HG03442 (cell line): ENCODE results near the gene AGAP2.
"Not testable (repeated sequence)": the region's sequence is repeated elsewhere in the genome, so short reads cannot be mapped to it uniquely, and the experiment has no call there.

Experiments
- ATAC-seq: cut with Tn5 transposase; IDR thresholded peaks from one replicate; pipeline ENCODE4 v1.9.1; 2021; ENCODE audit warnings: mild to moderate bottlenecking, moderate library complexity; ENCODE audit not compliant: unreplicated experiment

The AGAP2 gene

DNA sequence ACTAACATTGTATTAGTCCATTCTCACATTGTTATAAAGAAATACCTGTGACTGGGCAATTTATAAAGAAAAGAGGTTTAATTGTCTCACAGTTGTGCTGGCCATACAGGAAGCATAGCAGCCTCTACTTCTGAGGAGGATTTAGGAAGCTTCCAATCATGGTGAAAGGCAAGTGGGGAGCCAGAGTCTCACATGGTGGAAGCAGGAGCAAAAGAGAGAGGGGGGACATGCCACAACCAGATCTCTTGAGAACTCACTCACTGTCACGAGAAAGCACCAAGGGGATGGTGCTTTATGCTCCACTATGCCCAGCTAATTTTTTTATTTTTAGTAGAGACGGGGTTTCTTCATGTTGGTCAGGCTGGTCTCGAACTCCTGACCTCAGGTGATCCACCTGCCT lies 31.3 kb downstream of the AGAP2 start:
- no peak for ATAC-seq

DNA sequence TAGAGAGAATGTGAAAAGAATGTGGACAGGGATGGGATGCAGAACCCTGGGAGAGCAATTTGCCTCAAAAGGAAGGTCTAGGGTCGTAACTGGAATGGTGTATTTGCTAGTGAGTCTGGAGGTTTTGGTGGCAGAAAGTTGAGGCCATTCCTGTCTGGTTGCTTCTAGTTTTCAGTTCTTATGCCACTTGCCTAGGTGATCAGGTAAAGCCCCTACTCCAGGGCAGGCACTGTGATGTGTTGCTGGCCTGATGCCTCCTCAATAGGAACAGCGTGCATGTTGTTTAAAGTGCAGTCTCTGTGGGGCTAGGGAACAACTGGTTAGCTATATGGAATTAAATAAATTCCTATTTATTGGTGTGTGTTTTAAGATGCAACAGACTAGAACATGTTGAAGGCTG lies 38.2 kb downstream of the AGAP2 start:
- ATAC-seq = no peak

DNA sequence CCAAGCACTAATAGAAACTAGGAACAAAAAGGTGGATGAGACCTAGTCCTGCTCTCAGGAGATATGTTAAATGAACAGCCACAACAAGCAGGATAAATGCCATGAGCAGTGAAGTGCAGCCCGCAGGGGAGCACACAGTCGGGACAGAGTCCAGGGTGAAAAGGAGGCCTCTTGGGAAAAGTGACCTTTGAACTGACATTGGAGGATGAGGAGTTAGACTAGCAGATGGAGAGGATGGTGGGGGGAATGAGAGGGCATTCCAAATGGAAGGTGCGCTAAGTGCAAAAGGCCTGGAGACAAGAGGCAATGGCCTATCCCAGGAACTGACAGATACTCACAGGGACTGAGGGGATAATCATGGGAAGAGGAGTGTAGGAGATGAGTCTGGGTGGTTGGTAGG lies 40.1 kb downstream of the AGAP2 start:
- ATAC-seq = no peak

DNA sequence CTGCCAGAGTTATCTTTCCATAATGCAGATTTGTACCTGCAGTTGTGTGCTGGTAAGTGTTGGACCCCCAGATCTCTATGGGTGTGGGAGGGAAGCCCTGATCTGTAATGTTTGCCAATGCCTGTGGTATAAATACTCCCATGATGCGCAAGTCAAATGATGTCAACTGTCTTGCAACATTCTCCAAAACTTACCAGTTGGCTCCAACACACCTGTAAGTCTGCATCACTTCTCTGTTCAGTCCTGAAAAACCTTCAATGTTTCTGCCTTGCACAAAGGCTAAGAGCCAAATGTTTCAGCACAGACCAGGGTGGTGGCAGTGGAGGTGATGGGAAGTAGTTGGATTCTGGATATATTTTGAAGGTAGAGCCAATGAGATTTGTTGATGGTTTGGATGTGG lies 41.5 kb downstream of the AGAP2 start:
- no peak for ATAC-seq

DNA sequence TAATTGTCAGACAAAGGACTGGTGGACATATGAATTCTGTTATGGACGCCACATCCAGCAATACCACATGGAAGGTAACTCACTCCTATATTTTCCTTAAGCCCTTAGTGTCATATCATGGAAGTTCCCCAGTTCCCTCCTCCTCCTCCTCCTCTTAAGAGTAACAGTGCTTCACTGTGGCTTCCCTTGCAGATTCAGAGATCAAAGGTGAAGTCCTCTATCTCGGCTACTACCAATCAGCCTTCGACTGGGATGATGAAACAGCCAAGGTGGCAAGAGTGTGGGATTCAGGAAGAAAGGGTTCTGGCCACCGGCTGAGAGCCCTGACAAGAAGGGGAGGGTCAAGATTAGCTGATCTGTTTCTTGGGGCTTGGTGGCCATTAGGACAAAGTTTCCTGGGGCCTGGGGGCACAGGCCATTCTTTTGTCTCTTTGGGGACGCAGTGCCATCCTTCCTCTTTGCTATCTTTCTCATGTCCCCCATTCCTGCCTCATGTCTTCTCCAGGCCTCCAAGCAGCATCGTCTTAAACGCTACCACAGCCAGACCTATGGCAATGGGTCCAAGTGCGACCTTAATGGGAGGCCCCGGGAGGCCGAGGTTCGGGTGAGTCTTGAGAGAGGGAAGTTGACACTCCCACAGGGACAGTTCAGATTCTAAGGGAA lies 42.6 kb downstream of the AGAP2 start:
- ATAC-seq = no peak

DNA sequence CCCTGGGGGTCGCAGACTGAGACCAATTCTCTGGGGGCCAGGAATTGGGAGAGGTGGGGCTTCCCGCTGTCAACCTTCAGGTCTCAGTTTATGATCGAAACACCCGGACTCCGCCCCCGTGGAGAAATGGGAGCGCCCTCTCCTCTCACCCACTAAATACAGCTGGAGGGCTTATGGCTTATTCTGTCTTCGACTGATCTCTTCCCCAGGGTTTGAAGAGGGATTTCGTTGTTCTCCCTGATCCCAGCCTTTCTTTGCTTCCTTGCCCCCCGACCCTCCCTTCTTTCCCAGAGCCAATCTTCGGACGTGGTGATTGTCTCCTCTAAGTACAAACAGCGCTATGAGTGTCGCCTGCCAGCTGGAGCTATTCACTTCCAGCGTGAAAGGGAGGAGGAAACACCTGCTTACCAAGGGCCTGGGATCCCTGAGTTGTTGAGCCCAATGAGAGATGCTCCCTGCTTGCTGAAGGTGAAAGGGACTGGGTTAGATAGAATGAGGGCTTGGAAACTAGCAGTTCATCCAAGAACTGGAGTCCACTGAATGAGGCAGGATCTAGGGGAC lies 44.0 kb downstream of the AGAP2 start:
- ATAC-seq = no peak

DNA sequence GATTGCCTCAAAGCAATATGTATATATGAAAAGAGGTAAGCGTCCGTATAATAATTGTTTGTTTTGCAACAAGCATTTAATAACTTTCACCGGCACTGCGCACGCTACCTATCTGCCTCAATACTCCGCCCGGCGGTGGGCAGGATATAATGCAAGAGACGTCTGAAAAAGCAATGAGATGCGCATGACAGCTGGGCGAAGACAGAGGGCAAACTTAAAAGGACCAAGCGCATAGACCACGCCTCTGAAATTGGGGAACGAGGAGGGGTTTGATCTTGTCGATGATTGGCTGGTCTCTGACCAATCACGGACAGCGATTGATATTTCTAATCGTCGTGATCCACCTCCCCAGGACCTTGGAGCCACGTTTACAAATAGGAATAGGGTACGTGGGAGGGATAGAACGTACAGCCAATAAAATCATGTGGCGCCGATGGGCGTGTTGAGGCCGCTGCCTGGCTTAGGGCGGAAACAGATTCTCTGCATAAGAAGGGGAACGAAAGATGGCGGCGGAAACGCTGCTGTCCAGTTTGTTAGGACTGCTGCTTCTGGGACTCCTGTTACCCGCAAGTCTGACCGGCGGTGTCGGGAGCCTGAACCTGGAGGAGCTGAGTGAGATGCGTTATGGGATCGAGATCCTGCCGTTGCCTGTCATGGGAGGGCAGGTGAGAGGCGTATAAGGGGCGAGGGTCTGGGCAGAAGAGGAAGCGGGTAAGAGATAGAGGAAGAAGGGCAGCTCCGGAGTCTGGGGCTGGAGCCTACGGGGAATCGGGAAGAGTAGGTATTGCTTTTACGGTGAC lies 44.7 kb downstream of the AGAP2 start, which contains the start of gene OS9:
Gene OS9, plus strand, starts transcription at position 474 of the 800 bp plus-strand sequence. Its CDS starts 30 bp downstream, at position 504.
- peak; percentile 95 for ATAC-seq

DNA sequence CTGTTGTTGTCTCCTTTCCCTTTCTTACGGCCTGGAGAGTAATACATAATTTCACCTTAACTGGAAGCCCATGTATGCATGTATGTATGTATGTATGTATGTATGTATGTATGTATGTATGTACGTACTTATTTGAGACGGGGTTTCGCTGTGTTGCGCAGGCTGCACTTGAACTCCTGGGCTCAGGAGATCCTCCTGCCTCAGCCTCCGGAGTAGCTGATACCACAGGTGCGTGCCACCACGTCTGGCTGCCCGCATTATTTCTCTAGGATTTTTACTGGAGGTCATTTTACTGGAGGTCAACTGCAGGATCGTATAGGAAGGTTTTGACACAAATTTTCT lies 45.3 kb downstream of the AGAP2 start:
- no peak for ATAC-seq

DNA sequence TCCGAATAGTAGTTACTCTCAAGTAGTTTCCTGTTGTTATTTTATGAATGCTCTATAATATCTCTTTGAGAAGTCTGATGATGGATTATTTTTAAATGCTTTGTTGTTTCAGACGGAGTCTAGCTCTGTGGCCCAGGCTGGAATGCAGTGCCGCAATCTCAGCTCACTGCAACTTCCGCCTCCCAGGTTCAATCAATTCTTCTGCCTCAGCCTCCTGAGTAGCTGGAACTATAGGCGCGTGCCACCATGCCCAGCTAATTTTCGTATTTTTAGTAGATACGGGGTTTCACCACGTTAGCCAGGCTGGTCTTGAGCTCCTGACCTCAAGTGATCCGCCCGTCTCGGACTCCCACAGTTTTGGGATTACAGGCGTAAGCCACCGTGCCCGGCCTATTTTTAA lies 46.0 kb downstream of the AGAP2 start:
- no peak for ATAC-seq

DNA sequence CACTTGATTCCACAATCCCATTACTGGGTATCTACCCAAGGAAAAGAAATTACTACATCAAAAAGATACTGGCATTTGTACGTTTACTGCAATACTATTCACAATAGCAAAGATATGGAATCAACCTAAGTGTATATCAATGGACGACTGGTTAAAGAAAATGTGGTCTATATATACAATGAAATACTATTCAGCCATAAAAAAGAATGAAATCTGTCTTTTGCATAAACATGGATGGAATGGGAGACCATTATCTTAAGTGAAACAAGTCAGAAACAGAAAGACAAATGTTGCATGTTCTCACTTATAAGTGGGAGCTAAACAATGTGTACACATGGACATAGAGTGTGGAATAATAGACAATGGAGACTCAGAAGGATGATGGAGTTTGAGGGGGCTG lies 49.6 kb downstream of the AGAP2 start:
- no peak for ATAC-seq

DNA sequence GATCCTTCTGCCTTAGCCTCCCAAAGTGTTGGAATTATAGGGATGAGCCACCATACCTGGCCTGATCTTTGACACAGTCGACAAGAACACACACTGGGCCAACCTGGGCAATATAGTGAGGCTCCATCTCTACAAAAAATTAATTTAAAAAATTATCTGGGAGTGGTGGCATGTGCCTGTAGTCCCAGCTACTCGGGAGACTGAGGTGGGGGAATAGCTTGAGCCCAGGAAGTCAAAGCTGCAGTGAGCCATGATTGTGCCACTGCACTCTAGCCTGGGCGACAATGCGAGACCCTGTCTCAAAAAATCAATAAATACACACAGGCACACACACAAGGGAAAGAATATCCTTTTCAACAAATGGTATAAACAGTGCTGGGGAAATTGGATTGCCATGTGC lies 50.7 kb downstream of the AGAP2 start:
- ATAC-seq = no peak

DNA sequence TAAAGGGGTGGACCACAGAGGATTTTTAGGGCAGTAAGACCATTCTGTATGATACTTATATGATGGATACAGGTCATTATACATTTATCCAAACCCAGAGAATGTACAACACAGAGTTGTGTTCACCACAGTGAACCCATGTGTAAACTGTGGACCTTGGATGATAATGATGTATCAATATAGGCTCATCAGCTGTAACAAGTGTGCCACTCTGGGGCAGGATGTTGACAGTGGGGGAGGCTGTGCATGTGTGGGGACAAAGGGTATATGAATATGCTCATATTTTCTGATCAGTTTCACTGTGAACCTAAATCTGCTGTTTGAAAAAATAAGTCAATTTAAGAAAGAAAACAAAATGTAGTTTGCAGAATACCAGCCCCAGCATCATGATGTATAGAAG lies 58.8 kb downstream of the AGAP2 start:
- ATAC-seq = no peak

DNA sequence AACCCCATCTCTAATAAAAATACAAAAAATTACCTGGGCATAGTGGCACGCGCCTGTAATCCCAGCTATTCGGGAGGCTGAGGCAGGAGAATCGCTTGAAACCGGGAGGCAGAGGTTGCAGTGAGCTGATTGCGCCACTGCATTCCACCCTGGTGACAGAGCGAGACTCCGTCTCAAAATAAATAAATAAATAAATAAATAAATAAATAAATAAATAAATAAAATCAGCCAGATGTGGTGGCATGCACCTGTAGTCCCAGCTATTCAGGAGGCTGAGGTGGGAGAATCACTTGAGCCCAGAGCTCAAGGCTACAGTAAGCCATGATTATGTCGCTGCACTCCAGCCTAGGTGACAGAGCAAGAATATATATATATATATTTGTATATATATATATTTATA lies 60.6 kb downstream of the AGAP2 start:
- ATAC-seq = not testable (repeated sequence)

DNA sequence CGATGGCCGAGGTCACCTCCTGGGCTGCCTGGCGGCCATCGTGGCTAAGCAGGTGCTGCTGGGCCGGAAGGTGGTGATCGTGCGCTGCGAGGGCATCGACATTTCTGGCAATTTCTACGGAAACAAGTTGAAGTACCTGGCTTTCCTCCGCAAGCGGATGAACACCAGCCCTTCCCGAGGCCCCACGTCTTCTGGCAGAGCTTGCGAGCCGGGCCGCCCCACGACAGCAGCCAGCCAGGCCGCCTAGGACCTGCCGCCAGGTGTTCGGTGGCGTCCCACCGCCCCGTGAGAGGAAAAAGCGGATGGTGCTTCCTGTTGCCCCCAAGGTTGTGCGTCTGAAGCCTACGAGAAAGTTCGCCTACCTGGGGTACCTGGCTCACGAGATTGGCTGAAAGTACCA lies 63.9 kb downstream of the AGAP2 start:
- no peak for ATAC-seq
